Breast epithelium (tissue), 3 donors: ENCODE results near the gene MCTP2.

Experiments
- CTCF ChIP-seq, 3 donors: fragments of 450-650 bp; IDR thresholded peaks; one replicate each; pipeline ENCODE4 v1.5.1; 2016 to 2017; ENCODE audit warnings: antibody characterized with exemption in 3 of 3, mild to moderate bottlenecking in 3 of 3, moderate library complexity in 3 of 3
- POLR2A ChIP-seq: fragments of 450-650 bp; IDR thresholded peaks from one replicate; pipeline ENCODE4 v1.6.1; 2016; ENCODE audit warnings: antibody characterized with exemption, mild to moderate bottlenecking, moderate library complexity

- no peak for TF ChIP-seq CTCF (IDR thresholded peaks at IDR 0.05)
- no peak for TF ChIP-seq POLR2A
Measured at GRCh38 chr15:94485148-94485719, 253.9 kb downstream of the MCTP2 start.
